Measurements from ENCODE around the gene SCYGR3. TPM values are rescaled to one million over a fixed set of nuclear protein-coding genes. Genes with fewer than 3 reads are reported as not detected.

The SCYGR3 gene
- total RNA-seq, 6 donors from 2014 or later = not detected

DNA sequence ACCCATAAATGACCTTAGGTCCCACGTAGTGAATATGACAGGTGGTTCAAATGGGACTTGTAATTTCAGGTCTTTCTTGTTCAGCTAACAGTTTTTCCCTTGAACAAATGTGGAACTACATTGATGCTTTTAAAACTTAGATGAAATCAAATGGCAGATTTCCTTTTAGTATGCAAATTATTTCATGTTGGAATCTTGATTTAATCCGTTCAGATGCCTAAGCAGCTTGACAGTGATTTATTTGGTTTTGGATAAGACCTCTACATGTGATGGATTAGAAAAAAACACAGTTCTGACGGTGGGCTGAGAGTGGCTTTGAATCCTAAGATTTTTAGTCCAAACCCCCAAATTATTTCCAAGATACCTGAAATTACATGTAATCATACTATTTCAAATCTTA is 19.6 kb upstream of the SCYGR3 start:
- Histone ChIP-seq H3K27me3 (no peaks in the 10 kb centered on the region), H3K9me3 (no peaks in the 10 kb centered on the region), H3K27ac (no peak overlapping the region), H3K36me3 (no peaks in the 10 kb centered on the region), H3K4me3 (no peak overlapping the region), H3K4me1 (no peaks in the 10 kb centered on the region)
- no peak for TF ChIP-seq POLR2AphosphoS5 (IDR thresholded peaks at IDR 0.05)
- no peak for TF ChIP-seq EP300 (IDR thresholded peaks at IDR 0.05)
- no peak for TF ChIP-seq POLR2A (IDR thresholded peaks at IDR 0.05)
- TF ChIP-seq, protein P1, sequence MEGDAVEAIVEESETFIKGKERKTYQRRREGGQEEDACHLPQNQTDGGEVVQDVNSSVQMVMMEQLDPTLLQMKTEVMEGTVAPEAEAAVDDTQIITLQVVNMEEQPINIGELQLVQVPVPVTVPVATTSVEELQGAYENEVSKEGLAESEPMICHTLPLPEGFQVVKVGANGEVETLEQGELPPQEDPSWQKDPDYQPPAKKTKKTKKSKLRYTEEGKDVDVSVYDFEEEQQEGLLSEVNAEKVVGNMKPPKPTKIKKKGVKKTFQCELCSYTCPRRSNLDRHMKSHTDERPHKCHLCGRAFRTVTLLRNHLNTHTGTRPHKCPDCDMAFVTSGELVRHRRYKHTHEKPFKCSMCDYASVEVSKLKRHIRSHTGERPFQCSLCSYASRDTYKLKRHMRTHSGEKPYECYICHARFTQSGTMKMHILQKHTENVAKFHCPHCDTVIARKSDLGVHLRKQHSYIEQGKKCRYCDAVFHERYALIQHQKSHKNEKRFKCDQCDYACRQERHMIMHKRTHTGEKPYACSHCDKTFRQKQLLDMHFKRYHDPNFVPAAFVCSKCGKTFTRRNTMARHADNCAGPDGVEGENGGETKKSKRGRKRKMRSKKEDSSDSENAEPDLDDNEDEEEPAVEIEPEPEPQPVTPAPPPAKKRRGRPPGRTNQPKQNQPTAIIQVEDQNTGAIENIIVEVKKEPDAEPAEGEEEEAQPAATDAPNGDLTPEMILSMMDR (IDR thresholded peaks at IDR 0.05) = no peak
- ATAC-seq (ENCODE audit: low FRiP score in 2 of 2) = no peak
- WGBS, 2 donors = 68 to 69% methylated on average over 3 of the region's 3 CpGs
- no peak for DNase-seq

DNA sequence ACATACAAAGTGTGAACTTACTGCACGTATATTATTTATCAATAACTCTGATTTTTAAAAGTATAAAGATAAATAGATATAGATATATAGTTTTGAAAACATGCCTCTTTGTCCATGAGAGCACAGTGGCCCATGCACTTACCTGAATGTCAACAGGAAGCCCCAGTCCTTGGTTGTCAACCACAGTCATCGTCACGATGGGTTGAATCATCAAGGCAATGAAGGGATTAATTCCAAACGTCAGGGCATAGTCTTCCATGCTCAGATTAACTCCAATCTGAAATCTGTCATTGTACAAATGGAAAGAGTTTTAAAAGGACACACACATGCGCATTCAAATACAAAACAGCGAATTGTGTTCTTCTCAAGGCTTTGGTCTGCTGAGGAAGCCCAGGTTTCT is 18.2 kb upstream of the SCYGR3 start:
- 80 to 85% methylated on average over 6 of the region's 6 CpGs for WGBS, 2 donors
- H3K36me3 ChIP-seq = no peaks in the 10 kb centered on the region
- H3K27ac ChIP-seq = no peak overlapping the region
- H3K9me3 ChIP-seq = no peaks in the 10 kb centered on the region
- DNase-seq (no peak), ATAC-seq (ENCODE audit: low FRiP score in 2 of 2) (no peak)
- no peaks in the 10 kb centered on the region for H3K27me3 ChIP-seq
- no peak for TF ChIP-seq POLR2AphosphoS5 (IDR thresholded peaks at IDR 0.05)
- no peaks in the 10 kb centered on the region for H3K4me1 ChIP-seq
- no peak overlapping the region for H3K4me3 ChIP-seq

DNA sequence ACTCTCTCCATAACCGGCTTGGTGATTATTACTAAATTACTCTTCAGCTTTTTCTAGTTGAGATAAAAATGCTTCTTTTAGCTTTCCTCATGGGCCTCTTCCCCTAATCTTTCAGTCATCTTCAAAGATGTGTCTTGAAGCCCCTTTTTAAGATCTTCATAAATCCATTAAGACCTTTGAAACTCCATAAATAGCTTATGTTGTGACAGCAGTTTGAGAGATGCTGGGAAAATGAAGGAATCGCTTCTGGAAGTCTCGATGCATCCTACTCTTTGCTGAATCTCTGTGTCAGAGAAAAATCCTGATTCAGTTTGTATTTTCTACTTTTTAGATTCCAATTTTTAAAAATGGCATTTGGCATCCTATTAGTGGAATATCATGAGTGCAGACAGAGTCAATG is 15.7 kb upstream of the SCYGR3 start:
- no peak for TF ChIP-seq EP300 (IDR thresholded peaks at IDR 0.05)
- no peak for TF ChIP-seq POLR2AphosphoS5 (IDR thresholded peaks at IDR 0.05)
- TF ChIP-seq POLR2A (IDR thresholded peaks at IDR 0.05) = no peak
- TF ChIP-seq, protein P1 (IDR thresholded peaks at IDR 0.05) = no peak
- ATAC-seq (ENCODE audit: low FRiP score in 2 of 2) = no peak

DNA sequence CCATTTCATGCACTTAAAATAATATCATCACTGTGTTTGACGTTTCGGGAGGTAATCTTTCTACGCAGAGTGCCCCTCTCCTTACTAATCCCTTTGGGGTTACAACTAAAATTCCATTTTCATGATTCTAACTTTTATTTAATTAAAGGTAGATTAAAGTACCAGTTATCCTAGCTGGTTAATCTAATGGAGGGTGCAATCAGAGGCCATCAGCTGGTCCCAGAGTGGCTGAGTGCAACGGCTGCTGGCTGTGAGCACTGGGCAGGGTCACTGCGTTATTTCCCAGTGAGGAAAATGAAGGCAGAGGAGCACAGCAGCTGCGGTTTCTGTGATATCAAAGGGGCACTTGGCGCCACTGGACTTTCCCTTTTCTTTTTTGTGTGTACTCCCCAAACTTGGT is 14.8 kb upstream of the SCYGR3 start:
- 62 to 78% methylated on average over 7 of the region's 7 CpGs for WGBS, 2 donors
- TF ChIP-seq, protein P1 (IDR thresholded peaks at IDR 0.05) = no peak
- TF ChIP-seq EP300 (IDR thresholded peaks at IDR 0.05) = no peak
- no peak for TF ChIP-seq POLR2AphosphoS5 (IDR thresholded peaks at IDR 0.05)
- no peak for TF ChIP-seq POLR2A (IDR thresholded peaks at IDR 0.05)
- no peaks in the 10 kb centered on the region for H3K36me3 ChIP-seq
- H3K27me3 ChIP-seq = no peaks in the 10 kb centered on the region
- no peaks in the 10 kb centered on the region for H3K4me1 ChIP-seq
- DNase-seq (no peak), ATAC-seq (ENCODE audit: low FRiP score in 2 of 2) (no peak)
- H3K27ac ChIP-seq = no peak overlapping the region
- no peak overlapping the region for H3K4me3 ChIP-seq
- H3K9me3 ChIP-seq = no peaks in the 10 kb centered on the region

More for the DNA sequence above, 15.7 kb upstream of the SCYGR3 start:
- H3K4me1 ChIP-seq = no peaks in the 10 kb centered on the region
- no peak overlapping the region for H3K27ac ChIP-seq
- DNase-seq = no peak
- no peaks in the 10 kb centered on the region for H3K36me3 ChIP-seq
- H3K27me3 ChIP-seq = no peaks in the 10 kb centered on the region
- no peak overlapping the region for H3K4me3 ChIP-seq
- H3K9me3 ChIP-seq = no peaks in the 10 kb centered on the region
- 84 to 91% methylated on average over 3 of the region's 3 CpGs for WGBS, 2 donors

DNA sequence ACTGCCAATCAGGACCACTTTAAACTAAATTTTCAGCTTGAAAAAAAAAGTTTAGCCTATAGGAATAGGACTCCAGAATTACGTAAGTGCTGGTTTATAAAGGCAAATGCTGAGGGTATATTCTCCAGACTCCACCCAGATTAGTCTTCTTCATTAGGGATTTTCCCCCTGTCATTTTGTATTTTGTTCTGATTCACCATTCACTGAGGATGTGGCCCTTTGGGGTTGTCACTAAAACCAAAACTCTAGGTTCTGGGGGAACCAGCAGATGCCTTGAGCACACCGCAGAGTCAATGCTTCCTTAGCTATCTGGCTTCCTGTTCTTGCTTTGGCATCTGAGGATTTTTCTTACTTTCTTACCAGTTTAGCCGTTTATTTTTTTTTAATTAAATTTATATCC is 13.1 kb upstream of the SCYGR3 start:
- H3K4me1 ChIP-seq = no peaks in the 10 kb centered on the region
- ATAC-seq (ENCODE audit: low FRiP score in 2 of 2) (no peak), DNase-seq (no peak)
- H3K27ac ChIP-seq = no peak overlapping the region
- H3K9me3 ChIP-seq = no peaks in the 10 kb centered on the region
- TF ChIP-seq POLR2AphosphoS5 (IDR thresholded peaks at IDR 0.05) (no peak), EP300 (IDR thresholded peaks at IDR 0.05) (no peak), POLR2A (IDR thresholded peaks at IDR 0.05) (no peak)
- TF ChIP-seq, protein P1 (IDR thresholded peaks at IDR 0.05) = no peak
- H3K27me3 ChIP-seq = no peaks in the 10 kb centered on the region
- 56 to 81% methylated on average over 3 of the region's 3 CpGs for WGBS, 2 donors
- H3K4me3 ChIP-seq = no peak overlapping the region
- no peaks in the 10 kb centered on the region for H3K36me3 ChIP-seq

Data from upper lobe of left lung (tissue), 6 donors.